GM21423 (cell line): ENCODE results near the gene WIZ.
A peak's percentile ranks its signal among the peaks of the same experiment; 100 is the strongest.
"Not testable (repeated sequence)": the region's sequence is repeated elsewhere in the genome, so short reads cannot be mapped to it uniquely, and the experiment has no call there.

ENCODE experiments used
- ATAC-seq: cut with Tn5 transposase; IDR thresholded peaks from one replicate; pipeline ENCODE4 v1.9.1; 2021; ENCODE audit warnings: mild to moderate bottlenecking, moderate library complexity; ENCODE audit not compliant: unreplicated experiment

WIZ gene, protein sequence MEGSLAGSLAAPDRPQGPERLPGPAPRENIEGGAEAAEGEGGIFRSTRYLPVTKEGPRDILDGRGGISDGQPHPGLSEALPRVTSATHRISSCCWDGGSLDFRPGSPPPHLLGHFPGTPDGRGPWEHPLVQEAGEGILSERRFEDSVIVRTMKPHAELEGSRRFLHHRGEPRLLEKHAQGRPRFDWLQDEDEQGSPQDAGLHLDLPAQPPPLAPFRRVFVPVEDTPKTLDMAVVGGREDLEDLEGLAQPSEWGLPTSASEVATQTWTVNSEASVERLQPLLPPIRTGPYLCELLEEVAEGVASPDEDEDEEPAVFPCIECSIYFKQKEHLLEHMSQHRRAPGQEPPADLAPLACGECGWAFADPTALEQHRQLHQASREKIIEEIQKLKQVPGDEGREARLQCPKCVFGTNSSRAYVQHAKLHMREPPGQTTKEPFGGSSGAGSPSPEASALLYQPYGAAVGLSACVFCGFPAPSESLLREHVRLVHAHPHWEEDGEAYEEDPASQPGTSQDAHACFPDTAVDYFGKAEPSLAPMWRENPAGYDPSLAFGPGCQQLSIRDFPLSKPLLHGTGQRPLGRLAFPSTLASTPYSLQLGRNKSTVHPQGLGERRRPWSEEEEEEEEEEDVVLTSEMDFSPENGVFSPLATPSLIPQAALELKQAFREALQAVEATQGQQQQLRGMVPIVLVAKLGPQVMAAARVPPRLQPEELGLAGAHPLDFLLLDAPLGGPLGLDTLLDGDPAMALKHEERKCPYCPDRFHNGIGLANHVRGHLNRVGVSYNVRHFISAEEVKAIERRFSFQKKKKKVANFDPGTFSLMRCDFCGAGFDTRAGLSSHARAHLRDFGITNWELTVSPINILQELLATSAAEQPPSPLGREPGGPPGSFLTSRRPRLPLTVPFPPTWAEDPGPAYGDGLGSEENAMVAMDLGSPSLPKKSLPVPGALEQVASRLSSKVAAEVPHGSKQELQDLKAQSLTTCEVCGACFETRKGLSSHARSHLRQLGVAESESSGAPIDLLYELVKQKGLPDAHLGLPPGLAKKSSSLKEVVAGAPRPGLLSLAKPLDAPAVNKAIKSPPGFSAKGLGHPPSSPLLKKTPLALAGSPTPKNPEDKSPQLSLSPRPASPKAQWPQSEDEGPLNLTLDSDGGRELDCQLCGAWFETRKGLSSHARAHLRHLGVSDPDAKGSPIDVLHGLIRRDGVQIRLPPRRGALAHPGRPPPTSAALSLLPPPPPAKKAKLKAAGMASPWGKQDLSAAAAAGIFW (N-terminal part only)

GRCh38 chr19:15449620-15450527, at the start of gene WIZ:
WIZ (minus strand) TSS chr19:15449956; CDS start chr19:15448307, 1,649 bp downstream.
- ATAC-seq = peak; percentile 54

- ATAC-seq = no peak
Measured at GRCh38 chr19:15498910-15499309, 49.2 kb upstream of the WIZ start.

- ATAC-seq = no peak
Measured at GRCh38 chr19:15498156-15498858, 48.6 kb upstream of the WIZ start.

DNA sequence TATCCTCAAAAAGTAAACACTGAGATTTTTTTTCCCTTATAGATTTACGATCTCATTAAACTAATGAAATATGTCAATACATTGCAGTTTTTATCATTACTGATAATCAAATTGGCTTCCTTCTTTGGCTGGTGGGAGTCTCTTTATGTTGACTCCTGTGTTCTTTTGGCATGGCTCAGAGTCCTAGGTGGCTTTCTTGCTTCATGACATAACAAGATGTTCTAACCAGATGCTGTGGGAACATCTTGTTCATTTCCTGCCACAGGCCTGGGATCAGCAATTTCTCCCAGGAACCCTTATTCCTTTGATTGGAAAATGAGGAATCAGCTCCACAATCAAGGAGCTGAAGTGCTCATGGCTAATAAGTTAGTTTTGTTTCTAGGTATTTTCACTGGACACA, 45.4 kb upstream of the WIZ start:
- ATAC-seq = no peak

GRCh38 chr19:15488489-15489226, 38.9 kb upstream of the WIZ start:
- ATAC-seq = no peak

DNA sequence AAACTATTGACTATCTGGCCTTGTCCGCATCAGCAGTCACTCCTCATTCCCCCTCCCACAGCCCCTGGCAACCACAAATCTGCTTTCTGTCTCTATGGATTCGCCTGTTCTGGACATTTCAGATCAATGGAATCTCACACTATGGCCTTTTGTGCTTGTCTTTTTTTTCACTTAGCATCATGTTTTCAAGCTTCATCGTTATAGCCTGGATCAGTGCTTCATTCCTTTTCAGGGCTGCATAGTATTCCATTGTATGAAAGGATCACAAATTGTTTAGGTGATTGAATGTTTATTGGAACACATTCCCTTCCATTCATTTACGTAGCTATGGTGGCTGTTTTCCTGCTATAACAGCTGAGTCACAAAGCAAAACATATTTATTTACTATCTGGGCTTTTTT, 37.3 kb upstream of the WIZ start:
- ATAC-seq = no peak

DNA sequence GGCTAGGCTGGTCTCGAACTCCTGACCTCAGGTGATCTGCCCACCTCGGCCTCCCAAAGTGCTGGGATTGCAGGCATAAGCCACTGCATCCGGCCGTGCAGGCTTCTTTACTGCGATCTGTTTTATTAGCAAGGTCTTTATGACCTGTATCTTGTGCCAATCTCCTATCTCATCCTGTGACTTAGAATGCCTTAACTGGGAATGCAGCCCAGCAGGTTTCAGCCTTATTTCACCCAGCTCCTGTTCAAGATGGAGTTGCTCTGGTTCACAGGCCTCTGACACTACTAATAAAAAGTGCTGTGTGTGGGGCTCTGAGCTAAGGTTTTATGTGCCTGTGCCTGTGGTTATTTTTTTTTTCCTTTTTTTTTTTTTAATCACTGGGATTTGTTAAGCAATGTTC, 36.0 kb upstream of the WIZ start:
- not testable (repeated sequence) for ATAC-seq

DNA sequence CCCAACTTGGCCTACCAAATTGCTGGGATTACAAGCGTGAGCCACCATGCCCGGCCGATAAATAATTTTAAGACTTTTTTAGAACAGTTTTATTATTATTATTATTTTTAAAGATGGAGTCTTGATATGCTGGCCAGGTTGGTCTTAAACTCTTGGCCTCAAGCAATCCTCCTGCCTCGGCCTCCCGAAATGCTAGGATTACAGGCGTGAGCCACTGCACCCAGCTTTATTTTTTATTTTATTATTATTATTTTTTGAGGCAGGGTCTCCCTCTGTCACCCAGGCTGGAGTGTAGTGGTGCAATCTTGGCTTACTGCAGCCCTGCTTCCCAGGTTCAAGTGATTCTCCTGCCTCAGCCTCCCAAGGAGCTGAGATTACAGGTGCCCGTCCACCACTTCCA, 31.2 kb upstream of the WIZ start:
- not testable (repeated sequence) for ATAC-seq

GRCh38 chr19:15479391-15480345, 29.9 kb upstream of the WIZ start, which contains the start of gene PGLYRP2:
PGLYRP2 (minus strand) TSS chr19:15479501; CDS start chr19:15479371, 130 bp downstream.
- no peak for ATAC-seq

GRCh38 chr19:15476325-15476724, 26.6 kb upstream of the WIZ start:
- ATAC-seq = no peak

- ATAC-seq = no peak
Measured at GRCh38 chr19:15475611-15476010, 25.9 kb upstream of the WIZ start.

DNA sequence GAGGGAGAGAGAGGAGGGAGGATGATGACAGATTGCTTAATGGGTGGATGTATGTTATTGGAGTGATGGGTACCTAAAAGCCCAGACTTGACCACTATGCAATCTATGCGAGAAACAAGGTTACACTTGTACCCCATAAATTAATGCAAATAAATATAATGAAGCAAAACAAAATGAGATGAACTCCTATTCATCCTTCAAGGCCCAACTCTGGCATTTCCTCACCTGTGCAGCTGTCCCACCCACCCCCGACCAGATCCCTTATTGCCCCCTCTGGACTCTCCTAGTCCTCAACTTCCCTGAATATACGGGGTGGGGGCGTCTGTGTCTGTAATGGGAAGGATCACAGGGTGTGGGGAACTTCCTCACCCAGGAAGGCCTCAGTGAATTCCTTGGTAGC, 25.4 kb upstream of the WIZ start:
- no peak for ATAC-seq

- not testable (repeated sequence) for ATAC-seq
Measured at GRCh38 chr19:15473821-15474220, 24.1 kb upstream of the WIZ start.

- no peak for ATAC-seq
Measured at GRCh38 chr19:15471639-15472101, 21.9 kb upstream of the WIZ start.

- no peak for ATAC-seq
Measured at GRCh38 chr19:15469513-15470297, 19.9 kb upstream of the WIZ start.

DNA sequence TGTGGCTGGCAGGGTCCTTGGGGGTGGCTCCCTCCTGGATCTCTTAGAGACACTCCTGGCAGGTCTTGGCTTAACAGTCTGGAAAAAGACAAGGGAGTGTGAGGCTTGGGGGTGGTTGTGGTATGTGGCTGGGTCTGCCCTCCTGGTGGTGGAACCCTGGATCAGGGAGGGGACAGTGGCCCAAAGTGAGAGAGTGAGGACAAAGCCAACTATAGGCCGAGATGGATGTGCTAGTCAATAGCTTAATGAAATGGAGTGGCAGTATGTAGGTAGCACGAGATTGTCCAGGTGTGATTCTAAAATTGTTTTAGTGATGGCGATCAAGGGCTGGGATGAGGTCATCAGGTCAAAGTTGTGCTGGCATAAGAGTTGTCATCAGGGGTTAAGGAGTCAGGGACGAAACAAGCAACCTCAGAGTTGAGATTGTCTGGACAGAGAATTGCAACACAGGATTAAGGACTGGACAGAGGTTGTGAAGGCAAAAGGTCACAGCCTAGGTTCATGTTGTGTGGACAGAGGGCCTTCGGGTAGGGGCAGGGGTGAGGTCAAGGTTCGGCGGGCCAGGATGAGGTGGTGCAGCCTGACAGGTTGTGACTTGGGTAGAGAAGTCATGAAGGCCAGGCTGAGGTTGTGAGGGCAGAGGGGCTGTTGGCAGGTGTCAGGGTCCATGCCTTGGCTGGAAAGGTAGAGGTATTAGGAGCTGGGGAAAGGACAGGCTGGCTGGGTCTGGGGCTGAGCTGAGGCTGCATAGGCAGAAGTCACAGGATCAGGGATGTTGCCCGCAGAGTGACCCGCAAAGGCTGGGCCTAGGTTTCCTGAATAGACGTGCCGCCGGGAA, 19.1 kb upstream of the WIZ start:
- no peak for ATAC-seq
